AG08396 (cell line): Measurements from ENCODE around the gene NUP153.
"Not testable (repeated sequence)": the region's sequence is repeated elsewhere in the genome, so short reads cannot be mapped to it uniquely, and the experiment has no call there.

Experiments used
- DNase-seq: peaks from one replicate; pipeline ENCODE4 v3.0.0; 2012; ENCODE audit warnings: low spot score, mixed read lengths

NUP153 gene

GRCh38 chr6:17601386-17601703 lies 105.4 kb downstream of the NUP153 start:
- DNase-seq: no peak

GRCh38 chr6:17600527-17601385 lies 106.0 kb downstream of the NUP153 start:
- DNase-seq: peak; percentile 50

- peak; percentile 93 for DNase-seq
Measured at GRCh38 chr6:17599877-17600526, 106.7 kb downstream of the NUP153 start, which contains the start of gene FAM8A1. TSS of gene FAM8A1 (plus strand) at chr6:17600302. CDS start at chr6:17600410, 108 bp downstream.

GRCh38 chr6:17596085-17596484 lies 110.6 kb downstream of the NUP153 start:
- DNase-seq: no peak

- no peak for DNase-seq
Measured at GRCh38 chr6:17593246-17593645, 113.5 kb downstream of the NUP153 start.

GRCh38 chr6:17591287-17591686 lies 115.4 kb downstream of the NUP153 start:
- DNase-seq: no peak

GRCh38 chr6:17589406-17590096 lies 117.2 kb downstream of the NUP153 start:
- peak; percentile 84 for DNase-seq

- DNase-seq: no peak
Measured at GRCh38 chr6:17588011-17588410, 118.7 kb downstream of the NUP153 start.

- not testable (repeated sequence) for DNase-seq
Measured at GRCh38 chr6:17586623-17587022, 120.1 kb downstream of the NUP153 start.

- no peak for DNase-seq
Measured at GRCh38 chr6:17585766-17586490, 120.8 kb downstream of the NUP153 start.

- DNase-seq: peak; percentile 73
Measured at GRCh38 chr6:17584241-17584803, 122.4 kb downstream of the NUP153 start.

- DNase-seq: peak; percentile 63
Measured at GRCh38 chr6:17583811-17584210, 122.9 kb downstream of the NUP153 start.

GRCh38 chr6:17581282-17581681 lies 125.4 kb downstream of the NUP153 start:
- not testable (repeated sequence) for DNase-seq

GRCh38 chr6:17580518-17581048 lies 126.1 kb downstream of the NUP153 start:
- peak; percentile 29 for DNase-seq

GRCh38 chr6:17577059-17577458 lies 129.7 kb downstream of the NUP153 start:
- DNase-seq: no peak

GRCh38 chr6:17574866-17575560 lies 131.7 kb downstream of the NUP153 start:
- peak; percentile 75 for DNase-seq

- DNase-seq: no peak
Measured at GRCh38 chr6:17565399-17565798, 141.3 kb downstream of the NUP153 start.
